Iris pigment epithelial cell (primary cell): ENCODE measurements around the gene EME2.

ENCODE experiments used
- DNase-seq: peaks from one replicate; pipeline ENCODE4 v3.0.0-alpha.2; 2011; ENCODE audit warnings: low read depth

The EME2 gene

DNA sequence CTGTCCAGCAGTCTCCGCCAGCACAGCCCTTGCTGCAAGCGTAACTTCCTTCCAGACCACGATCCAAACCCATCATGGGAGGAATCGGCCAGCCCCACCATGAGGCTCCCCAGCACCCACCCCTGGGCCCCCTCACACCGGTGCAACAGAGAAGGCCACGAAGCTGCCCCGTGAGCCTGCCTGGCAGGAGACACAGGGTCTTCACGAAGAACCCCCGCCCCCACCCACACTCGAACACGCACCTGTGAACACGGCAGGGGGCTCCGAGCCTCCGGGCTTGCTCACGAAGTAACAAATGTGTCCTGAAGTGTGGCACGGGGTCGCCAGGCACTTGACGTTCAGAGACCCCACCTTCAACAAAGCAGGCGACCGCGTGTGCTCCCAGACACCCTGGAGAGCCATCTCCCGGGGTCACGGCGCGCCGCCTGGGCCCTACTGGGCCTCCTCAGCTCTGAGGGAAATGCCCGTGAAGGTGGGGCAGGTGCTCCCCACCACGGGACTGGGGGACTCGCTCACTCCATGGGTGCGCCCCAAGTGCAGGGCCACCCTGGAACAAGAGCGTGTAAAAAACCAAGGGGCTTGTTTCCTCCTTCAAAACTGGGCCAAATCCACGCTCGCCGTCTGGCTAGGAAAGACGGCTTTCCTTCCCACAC, 46.4 kb downstream of the EME2 start:
- DNase-seq = no peak

- DNase-seq = no peak
Measured at GRCh38 chr16:1819611-1820010, 47.0 kb downstream of the EME2 start.

- no peak for DNase-seq
Measured at GRCh38 chr16:1820096-1820945, 47.7 kb downstream of the EME2 start.

DNA sequence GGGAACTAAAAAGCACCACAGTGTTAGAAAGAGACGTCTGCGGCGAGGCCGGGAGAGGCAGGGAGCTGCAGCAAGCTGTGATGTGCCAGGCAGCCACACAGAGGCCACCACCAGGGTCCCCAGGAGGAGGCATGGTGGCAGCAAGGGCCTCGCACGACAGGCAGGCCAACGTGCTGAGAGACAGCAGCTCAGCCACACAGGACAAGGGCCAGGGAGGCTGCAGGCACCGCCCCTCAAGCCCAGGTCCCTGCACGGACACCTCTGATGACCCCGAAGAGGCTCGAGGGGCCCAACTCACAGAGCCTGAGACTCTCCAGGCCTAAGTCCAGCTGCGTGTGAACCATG, 48.3 kb downstream of the EME2 start:
- DNase-seq = no peak

DNA sequence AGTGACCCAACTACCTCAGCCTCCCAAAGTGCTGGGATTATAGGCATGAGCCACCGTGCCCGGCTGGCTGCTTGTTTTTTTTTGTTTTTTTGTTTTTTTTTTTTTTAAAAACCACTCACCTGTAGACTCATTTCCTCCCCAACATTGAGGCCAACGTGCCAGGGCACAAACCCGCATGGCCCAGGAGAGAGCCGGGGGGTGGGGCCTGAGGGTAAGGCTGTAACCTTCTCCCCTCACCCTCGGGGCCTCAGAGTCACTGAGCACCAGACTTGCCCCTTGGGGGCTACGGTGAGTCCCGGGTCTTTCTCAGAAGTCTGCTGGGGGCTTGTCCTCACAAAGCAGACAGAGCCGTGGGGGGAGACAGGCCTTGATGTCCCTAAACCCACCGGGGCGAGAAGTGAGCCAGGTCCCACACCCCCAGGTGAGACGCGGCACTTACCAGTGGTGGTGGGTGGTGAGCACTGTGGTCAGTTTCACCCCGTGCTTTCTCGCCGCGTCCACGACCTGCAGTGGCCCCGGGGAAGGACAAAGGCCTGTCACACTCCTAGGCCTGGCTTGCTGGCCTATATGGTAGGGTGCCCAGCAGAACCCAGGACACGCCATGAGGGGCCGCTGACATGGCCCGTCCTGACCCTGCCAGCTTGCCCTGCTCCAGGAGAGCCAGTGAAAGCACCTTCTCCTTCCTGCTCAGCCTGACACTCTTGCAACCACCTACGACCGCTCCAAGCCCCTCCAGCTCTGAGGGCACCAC, 49.4 kb downstream of the EME2 start:
- no peak for DNase-seq

GRCh38 chr16:1822801-1823200, 50.2 kb downstream of the EME2 start:
- no peak for DNase-seq

GRCh38 chr16:1823821-1824220, 51.2 kb downstream of the EME2 start:
- peak; percentile 56 for DNase-seq

GRCh38 chr16:1825381-1825863, 52.8 kb downstream of the EME2 start:
- DNase-seq = no peak
